HEK293 (cell line): ENCODE data around the gene C1orf21.

Experiments
- CTCF ChIA-PET: fragments of 350-600 bp; formaldehyde crosslinking; extraction: SDS; loops from one replicate; lab custom pipeline; 2021; ENCODE audit warnings: antibody characterized with exemption; lab: Yijun Ruan, JAX
- POLR2A ChIA-PET: fragments of 300-600 bp; formaldehyde crosslinking; extraction: SDS; loops from one replicate; lab custom pipeline; 2020; ENCODE audit warnings: antibody characterized with exemption, inconsistent platforms; lab: Yijun Ruan, JAX
- H3K27ac ChIP-seq: fragments of 200-500 bp; sonication (Bioruptor generic); 2 replicates; pipeline ENCODE4 v1.5.1; 2014; ENCODE audit warnings: low read depth, low read length, control low read depth, inconsistent platforms; ENCODE audit errors: extremely low read depth
- H3K36me3 ChIP-seq, 2 experiments: fragments of 200-500 bp in 1 of 2; sonication (Bioruptor generic) in 1 of 2; 1 replicate in 1 of 2; 2 replicates in 1 of 2; pipeline ENCODE4 v1.5.1; 2014 to 2017; ENCODE audit warnings: inconsistent platforms in 2 of 2, low read length in 2 of 2; ENCODE audit not compliant: control insufficient read depth in 2 of 2, insufficient read depth in 1 of 2
- H3K4me1 ChIP-seq: fragments of 200-500 bp; sonication (Bioruptor generic); 2 replicates; pipeline ENCODE4 v1.5.1; 2014; ENCODE audit warnings: mild to moderate bottlenecking, low read length, inconsistent platforms; ENCODE audit not compliant: control insufficient read depth, insufficient read depth
- H3K4me3 ChIP-seq: 2 replicates; pipeline ENCODE4 v1.5.1; 2011; ENCODE audit warnings: low read depth, mild to moderate bottlenecking, control low read depth, low read length, moderate library complexity
- H3K9me3 ChIP-seq: fragments of 200-500 bp; sonication (Bioruptor generic); 2 replicates; pipeline ENCODE4 v1.5.1; 2014; ENCODE audit warnings: low read depth, low read length, inconsistent platforms; ENCODE audit not compliant: control insufficient read depth, insufficient read depth
- FEZF1 ChIP-seq: fragments of 450-650 bp; formaldehyde crosslinking; IDR thresholded peaks from 2 replicates; pipeline ENCODE4 v1.5.1; 2016; ENCODE audit warnings: missing biosample characterization, missing genetic modification characterization
- KLF1 ChIP-seq: fragments of 450-650 bp; formaldehyde crosslinking; IDR thresholded peaks from 2 replicates; pipeline ENCODE4 v1.5.1; 2016; ENCODE audit warnings: missing biosample characterization, missing genetic modification characterization
- MZF1 ChIP-seq: fragments of 450-650 bp; formaldehyde crosslinking; IDR thresholded peaks from 2 replicates; pipeline ENCODE4 v1.5.1; 2017; ENCODE audit warnings: missing biosample characterization, missing genetic modification characterization, borderline replicate concordance
- OSR2 ChIP-seq: fragments of 450-650 bp; formaldehyde crosslinking; IDR thresholded peaks from 2 replicates; pipeline ENCODE4 v1.5.1; 2016; ENCODE audit warnings: missing biosample characterization, missing genetic modification characterization
- WT1 ChIP-seq: fragments of 450-650 bp; formaldehyde crosslinking; IDR thresholded peaks from 2 replicates; pipeline ENCODE4 v1.5.1; 2016; ENCODE audit warnings: missing biosample characterization, missing genetic modification characterization
- YY2 ChIP-seq: fragments of 450-650 bp; formaldehyde crosslinking; IDR thresholded peaks from 2 replicates; pipeline ENCODE4 v1.5.1; 2016; ENCODE audit warnings: missing biosample characterization, missing genetic modification characterization
- ZEB2 ChIP-seq: fragments of 450-650 bp; formaldehyde crosslinking; IDR thresholded peaks from 2 replicates; pipeline ENCODE4 v1.5.1; 2016; ENCODE audit warnings: missing biosample characterization, missing genetic modification characterization
- ZFHX2 ChIP-seq: fragments of 450-650 bp; formaldehyde crosslinking; conservative IDR thresholded peaks from 2 replicates; pipeline ENCODE4 v1.5.1; 2016; ENCODE audit warnings: missing biosample characterization, missing genetic modification characterization
- ZNF112 ChIP-seq: fragments of 450-650 bp; formaldehyde crosslinking; IDR thresholded peaks from 2 replicates; pipeline ENCODE4 v1.5.0; 2017; ENCODE audit warnings: missing biosample characterization, missing genetic modification characterization
- ZNF2 ChIP-seq: fragments of 450-650 bp; formaldehyde crosslinking; IDR thresholded peaks from 2 replicates; pipeline ENCODE4 v1.5.1; 2016; ENCODE audit warnings: missing biosample characterization, missing genetic modification characterization
- ZNF433 ChIP-seq: fragments of 450-650 bp; formaldehyde crosslinking; IDR thresholded peaks from 2 replicates; pipeline ENCODE4 v1.5.1; 2016; ENCODE audit warnings: missing biosample characterization, missing genetic modification characterization, low read depth
- ZNF501 ChIP-seq: fragments of 450-650 bp; formaldehyde crosslinking; IDR thresholded peaks from 2 replicates; pipeline ENCODE4 v1.5.1; 2016; ENCODE audit warnings: missing biosample characterization, missing genetic modification characterization
- ZNF654 ChIP-seq: fragments of 450-650 bp; formaldehyde crosslinking; IDR thresholded peaks from 2 replicates; pipeline ENCODE4 v1.5.1; 2016; ENCODE audit warnings: low read depth, missing biosample characterization, missing genetic modification characterization
- ZNF843 ChIP-seq: fragments of 450-650 bp; formaldehyde crosslinking; IDR thresholded peaks from 2 replicates; pipeline ENCODE4 v1.5.1; 2016; ENCODE audit warnings: missing biosample characterization, missing genetic modification characterization
- TF ChIP-seq, protein P1 (sequence below): fragments of 450-650 bp; formaldehyde crosslinking; IDR thresholded peaks from 2 replicates; pipeline ENCODE4 v1.5.1; 2016; ENCODE audit warnings: missing biosample characterization, missing genetic modification characterization
- TF ChIP-seq, protein P2 (sequence below): fragments of 450-650 bp; formaldehyde crosslinking; IDR thresholded peaks from 2 replicates; pipeline ENCODE4 v1.5.1; 2017; ENCODE audit warnings: missing biosample characterization, missing genetic modification characterization
- TF ChIP-seq, protein P3 (sequence below): fragments of 450-650 bp; formaldehyde crosslinking; conservative IDR thresholded peaks from 2 replicates; pipeline ENCODE4 v1.5.1; 2016; ENCODE audit warnings: low read depth, missing biosample characterization, missing genetic modification characterization
- TF ChIP-seq, protein P4 (sequence below): fragments of 450-650 bp; formaldehyde crosslinking; IDR thresholded peaks from 2 replicates; pipeline ENCODE4 v1.5.1; 2016; ENCODE audit warnings: missing biosample characterization, missing genetic modification characterization
- TF ChIP-seq, protein P5 (sequence below): fragments of 450-650 bp; formaldehyde crosslinking; IDR thresholded peaks from 2 replicates; pipeline ENCODE4 v1.5.1; 2016; ENCODE audit warnings: missing biosample characterization, missing genetic modification characterization

Gene C1orf21

DNA sequence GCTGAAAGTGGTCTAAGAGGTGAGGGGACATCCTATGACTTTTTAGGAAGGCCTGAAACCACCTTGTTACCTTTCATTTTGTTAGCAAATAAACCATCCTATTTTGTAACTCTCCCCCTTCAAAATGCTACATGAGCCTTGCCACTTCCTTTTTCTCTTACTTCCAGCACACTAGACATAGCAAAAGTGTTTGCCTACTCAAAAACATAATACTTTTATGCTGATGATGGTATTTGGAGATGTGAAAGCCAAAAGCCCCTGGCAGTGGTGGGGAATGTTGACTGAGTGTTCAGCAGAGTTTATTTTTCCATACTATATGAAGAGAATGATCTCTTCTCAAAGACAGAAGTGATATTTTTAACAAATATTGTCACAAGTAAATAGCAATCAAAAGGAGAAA lies 233.6 kb downstream of the C1orf21 start:
- CTCF ChIA-PET, result interaction anchor here (0.9 to 1.2 kb wide), 3 partner anchors 20 to 43 kb away, joined by 3 to 4 read pairs (median 4); no protein-coding TSS in a partner anchor
- Histone ChIP-seq H3K9me3 (no peaks in the 10 kb centered on the region), H3K27ac (no peak overlapping the region), H3K4me3 (no peak overlapping the region), H3K4me1 (peaks cover 18% of the 10 kb centered on the region), H3K36me3 (peaks cover 0 to 2% of the 10 kb centered on the region in 2 experiments; a peak in 1 of 3 replicates)
- POLR2A ChIA-PET, result no interaction called here
- TF ChIP-seq ZFHX2 (tag by site-specific recombination) (no peak), ZNF112 (tag by site-specific recombination) (no peak), OSR2 (tag by site-specific recombination) (no peak)
- TF ChIP-seq, protein P1, sequence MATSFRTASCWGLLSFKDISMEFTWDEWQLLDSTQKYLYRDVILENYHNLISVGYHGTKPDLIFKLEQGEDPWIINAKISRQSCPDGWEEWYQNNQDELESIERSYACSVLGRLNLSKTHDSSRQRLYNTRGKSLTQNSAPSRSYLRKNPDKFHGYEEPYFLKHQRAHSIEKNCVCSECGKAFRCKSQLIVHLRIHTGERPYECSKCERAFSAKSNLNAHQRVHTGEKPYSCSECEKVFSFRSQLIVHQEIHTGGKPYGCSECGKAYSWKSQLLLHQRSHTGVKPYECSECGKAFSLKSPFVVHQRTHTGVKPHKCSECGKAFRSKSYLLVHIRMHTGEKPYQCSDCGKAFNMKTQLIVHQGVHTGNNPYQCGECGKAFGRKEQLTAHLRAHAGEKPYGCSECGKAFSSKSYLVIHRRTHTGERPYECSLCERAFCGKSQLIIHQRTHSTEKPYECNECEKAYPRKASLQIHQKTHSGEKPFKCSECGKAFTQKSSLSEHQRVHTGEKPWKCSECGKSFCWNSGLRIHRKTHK, result no peak

DNA sequence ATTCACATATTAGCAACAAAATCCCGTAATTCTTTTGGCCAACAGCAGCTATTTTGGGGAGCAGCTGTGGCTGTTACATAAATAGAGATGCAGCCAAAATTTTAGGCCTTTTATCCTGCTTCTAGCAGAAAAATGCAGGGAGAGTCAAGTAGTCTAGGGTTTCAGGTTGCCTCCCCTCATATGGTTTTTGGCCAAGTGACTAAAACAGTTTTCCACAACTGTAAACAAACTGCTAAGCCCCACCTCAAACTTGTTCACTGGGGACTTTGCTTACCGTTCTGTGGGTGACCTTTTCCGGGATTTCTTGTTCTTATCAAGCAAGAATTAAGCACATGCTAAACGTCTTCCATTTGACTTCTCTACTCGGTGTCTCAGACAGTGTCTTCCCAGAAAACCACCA lies 234.4 kb downstream of the C1orf21 start:
- ChIA-PET CTCF (no interaction called here), POLR2A (no interaction called here)
- Histone ChIP-seq H3K36me3 (peaks cover 0 to 2% of the 10 kb centered on the region in 2 experiments; a peak in 1 of 3 replicates), H3K4me1 (peaks cover 18% of the 10 kb centered on the region), H3K27ac (peak overlapping the region; percentile 35), H3K4me3 (no peak overlapping the region), H3K9me3 (no peaks in the 10 kb centered on the region)
- TF ChIP-seq YY2 (no peak), ZNF843 (tag by site-specific recombination) (no peak), MZF1 (tag by site-specific recombination) (peak; percentile 61; the same call in 1 of the 2 replicates), ZNF654 (tag by site-specific recombination) (no peak), WT1 (tag by site-specific recombination) (peak; percentile 82), KLF1 (tag by site-specific recombination) (peak; percentile 31; the same call in 1 of the 2 replicates), FEZF1 (peak; percentile 57), ZNF433 (no peak)
- TF ChIP-seq, protein P2, sequence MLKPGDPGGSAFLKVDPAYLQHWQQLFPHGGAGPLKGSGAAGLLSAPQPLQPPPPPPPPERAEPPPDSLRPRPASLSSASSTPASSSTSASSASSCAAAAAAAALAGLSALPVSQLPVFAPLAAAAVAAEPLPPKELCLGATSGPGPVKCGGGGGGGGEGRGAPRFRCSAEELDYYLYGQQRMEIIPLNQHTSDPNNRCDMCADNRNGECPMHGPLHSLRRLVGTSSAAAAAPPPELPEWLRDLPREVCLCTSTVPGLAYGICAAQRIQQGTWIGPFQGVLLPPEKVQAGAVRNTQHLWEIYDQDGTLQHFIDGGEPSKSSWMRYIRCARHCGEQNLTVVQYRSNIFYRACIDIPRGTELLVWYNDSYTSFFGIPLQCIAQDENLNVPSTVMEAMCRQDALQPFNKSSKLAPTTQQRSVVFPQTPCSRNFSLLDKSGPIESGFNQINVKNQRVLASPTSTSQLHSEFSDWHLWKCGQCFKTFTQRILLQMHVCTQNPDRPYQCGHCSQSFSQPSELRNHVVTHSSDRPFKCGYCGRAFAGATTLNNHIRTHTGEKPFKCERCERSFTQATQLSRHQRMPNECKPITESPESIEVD (tag by site-specific recombination), result peak; percentile 16; the same call in 1 of the 2 replicates
- TF ChIP-seq, protein P3, sequence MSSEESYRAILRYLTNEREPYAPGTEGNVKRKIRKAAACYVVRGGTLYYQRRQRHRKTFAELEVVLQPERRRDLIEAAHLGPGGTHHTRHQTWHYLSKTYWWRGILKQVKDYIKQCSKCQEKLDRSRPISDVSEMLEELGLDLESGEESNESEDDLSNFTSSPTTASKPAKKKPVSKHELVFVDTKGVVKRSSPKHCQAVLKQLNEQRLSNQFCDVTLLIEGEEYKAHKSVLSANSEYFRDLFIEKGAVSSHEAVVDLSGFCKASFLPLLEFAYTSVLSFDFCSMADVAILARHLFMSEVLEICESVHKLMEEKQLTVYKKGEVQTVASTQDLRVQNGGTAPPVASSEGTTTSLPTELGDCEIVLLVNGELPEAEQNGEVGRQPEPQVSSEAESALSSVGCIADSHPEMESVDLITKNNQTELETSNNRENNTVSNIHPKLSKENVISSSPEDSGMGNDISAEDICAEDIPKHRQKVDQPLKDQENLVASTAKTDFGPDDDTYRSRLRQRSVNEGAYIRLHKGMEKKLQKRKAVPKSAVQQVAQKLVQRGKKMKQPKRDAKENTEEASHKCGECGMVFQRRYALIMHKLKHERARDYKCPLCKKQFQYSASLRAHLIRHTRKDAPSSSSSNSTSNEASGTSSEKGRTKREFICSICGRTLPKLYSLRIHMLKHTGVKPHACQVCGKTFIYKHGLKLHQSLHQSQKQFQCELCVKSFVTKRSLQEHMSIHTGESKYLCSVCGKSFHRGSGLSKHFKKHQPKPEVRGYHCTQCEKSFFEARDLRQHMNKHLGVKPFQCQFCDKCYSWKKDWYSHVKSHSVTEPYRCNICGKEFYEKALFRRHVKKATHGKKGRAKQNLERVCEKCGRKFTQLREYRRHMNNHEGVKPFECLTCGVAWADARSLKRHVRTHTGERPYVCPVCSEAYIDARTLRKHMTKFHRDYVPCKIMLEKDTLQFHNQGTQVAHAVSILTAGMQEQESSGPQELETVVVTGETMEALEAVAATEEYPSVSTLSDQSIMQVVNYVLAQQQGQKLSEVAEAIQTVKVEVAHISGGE (tag by site-specific recombination), result no peak

DNA sequence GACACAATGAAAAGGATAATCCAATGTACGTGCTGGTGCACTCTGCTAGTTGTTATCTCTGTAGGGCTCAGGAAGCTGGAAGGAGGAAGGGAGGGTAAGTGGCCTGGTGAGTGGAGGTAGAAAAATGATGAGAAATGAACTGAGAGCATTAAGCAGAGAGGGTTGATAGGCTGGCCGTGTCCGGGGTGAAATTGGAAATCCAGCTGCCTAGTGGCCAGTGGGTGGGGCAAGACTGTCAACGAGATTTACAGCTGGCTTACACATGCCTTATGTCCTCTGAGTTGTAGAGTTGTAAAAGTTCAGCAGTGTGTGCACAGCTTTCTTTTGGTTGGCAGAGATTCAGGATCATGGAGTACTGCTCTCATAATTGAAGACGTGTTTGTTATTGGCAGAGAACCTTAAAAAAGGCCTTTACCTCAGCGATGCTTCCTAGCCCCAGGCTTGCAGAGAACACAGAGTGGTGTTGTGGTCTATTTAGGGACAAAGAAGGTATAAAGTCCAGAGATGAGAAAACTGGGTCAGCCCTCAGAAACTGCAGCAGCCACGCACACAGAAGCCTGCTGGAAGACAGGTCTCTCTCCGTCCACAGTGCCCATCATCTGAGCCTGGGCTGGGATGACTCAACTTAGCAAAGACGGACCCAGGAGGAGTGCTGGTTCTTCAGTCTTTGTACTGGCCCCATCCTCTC lies 235.5 kb downstream of the C1orf21 start:
- peaks cover 0 to 2% of the 10 kb centered on the region in 2 experiments; a peak in 1 of 3 replicates for H3K36me3 ChIP-seq
- POLR2A ChIA-PET, result interaction anchor here (0.5 kb wide), 1 partner anchor 235 kb away, joined by 4 read pairs; no protein-coding TSS in a partner anchor
- H3K9me3 ChIP-seq, result no peaks in the 10 kb centered on the region
- TF ChIP-seq OSR2 (tag by site-specific recombination), result peak; percentile 94
- TF ChIP-seq, protein P4, sequence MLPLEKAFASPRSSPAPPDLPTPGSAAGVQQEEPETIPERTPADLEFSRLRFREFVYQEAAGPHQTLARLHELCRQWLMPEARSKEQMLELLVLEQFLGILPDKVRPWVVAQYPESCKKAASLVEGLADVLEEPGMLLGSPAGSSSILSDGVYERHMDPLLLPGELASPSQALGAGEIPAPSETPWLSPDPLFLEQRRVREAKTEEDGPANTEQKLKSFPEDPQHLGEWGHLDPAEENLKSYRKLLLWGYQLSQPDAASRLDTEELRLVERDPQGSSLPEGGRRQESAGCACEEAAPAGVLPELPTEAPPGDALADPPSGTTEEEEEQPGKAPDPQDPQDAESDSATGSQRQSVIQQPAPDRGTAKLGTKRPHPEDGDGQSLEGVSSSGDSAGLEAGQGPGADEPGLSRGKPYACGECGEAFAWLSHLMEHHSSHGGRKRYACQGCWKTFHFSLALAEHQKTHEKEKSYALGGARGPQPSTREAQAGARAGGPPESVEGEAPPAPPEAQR (tag by site-specific recombination), result no peak
- TF ChIP-seq ZNF2, result peak; percentile 93
- TF ChIP-seq, protein P5, sequence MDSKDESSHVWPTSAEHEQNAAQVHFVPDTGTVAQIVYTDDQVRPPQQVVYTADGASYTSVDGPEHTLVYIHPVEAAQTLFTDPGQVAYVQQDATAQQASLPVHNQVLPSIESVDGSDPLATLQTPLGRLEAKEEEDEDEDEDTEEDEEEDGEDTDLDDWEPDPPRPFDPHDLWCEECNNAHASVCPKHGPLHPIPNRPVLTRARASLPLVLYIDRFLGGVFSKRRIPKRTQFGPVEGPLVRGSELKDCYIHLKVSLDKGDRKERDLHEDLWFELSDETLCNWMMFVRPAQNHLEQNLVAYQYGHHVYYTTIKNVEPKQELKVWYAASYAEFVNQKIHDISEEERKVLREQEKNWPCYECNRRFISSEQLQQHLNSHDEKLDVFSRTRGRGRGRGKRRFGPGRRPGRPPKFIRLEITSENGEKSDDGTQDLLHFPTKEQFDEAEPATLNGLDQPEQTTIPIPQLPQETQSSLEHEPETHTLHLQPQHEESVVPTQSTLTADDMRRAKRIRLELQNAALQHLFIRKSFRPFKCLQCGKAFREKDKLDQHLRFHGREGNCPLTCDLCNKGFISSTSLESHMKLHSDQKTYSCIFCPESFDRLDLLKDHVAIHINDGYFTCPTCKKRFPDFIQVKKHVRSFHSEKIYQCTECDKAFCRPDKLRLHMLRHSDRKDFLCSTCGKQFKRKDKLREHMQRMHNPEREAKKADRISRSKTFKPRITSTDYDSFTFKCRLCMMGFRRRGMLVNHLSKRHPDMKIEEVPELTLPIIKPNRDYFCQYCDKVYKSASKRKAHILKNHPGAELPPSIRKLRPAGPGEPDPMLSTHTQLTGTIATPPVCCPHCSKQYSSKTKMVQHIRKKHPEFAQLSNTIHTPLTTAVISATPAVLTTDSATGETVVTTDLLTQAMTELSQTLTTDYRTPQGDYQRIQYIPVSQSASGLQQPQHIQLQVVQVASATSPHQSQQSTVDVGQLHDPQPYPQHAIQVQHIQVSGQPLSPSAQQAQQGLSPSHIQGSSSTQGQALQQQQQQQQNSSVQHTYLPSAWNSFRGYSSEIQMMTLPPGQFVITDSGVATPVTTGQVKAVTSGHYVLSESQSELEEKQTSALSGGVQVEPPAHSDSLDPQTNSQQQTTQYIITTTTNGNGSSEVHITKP (tag by site-specific recombination), result peak; percentile 76
- peak; percentile 77; the same call in 1 of the 2 replicates for TF ChIP-seq ZNF501
- TF ChIP-seq ZEB2 (tag by site-specific recombination), result peak; percentile 93

More for the DNA sequence above, 235.5 kb downstream of the C1orf21 start:
- Histone ChIP-seq H3K4me3 (no peak overlapping the region), H3K27ac (peak overlapping the region; percentile 68), H3K4me1 (peaks cover 18% of the 10 kb centered on the region)
- CTCF ChIA-PET, result interaction anchor here (1.1 kb wide), 1 partner anchor 42 kb away, joined by 4 read pairs; no protein-coding TSS in a partner anchor
